Glutamatergic neuron (in vitro differentiated cells): ENCODE data around the gene MACROD2. TPM values are rescaled to one million over a fixed set of nuclear protein-coding genes. Genes with fewer than 3 reads are reported as not detected.

Experiments used
- DNase-seq: peaks from one replicate; pipeline ENCODE4 v3.0.0; 2022
- H3K27ac Mint-ChIP-seq: one replicate; pipeline ENCODE4 v1.8.0; 2020; ENCODE audit warnings: mild to moderate bottlenecking, mixed read lengths, inconsistent platforms; ENCODE audit not compliant: unreplicated experiment
- H3K27me3 Mint-ChIP-seq: one replicate; pipeline ENCODE4 v1.8.0; 2020; ENCODE audit warnings: mild to moderate bottlenecking, moderate library complexity, mixed read lengths, inconsistent platforms; ENCODE audit not compliant: unreplicated experiment
- H3K36me3 Mint-ChIP-seq: one replicate; pipeline ENCODE4 v1.8.0; 2020; ENCODE audit warnings: mild to moderate bottlenecking, mixed read lengths, inconsistent platforms; ENCODE audit not compliant: unreplicated experiment
- H3K4me1 Mint-ChIP-seq: one replicate; pipeline ENCODE4 v1.8.0; 2020; ENCODE audit warnings: mild to moderate bottlenecking, low read depth, mixed read lengths, inconsistent platforms; ENCODE audit not compliant: unreplicated experiment
- H3K4me3 Mint-ChIP-seq: one replicate; pipeline ENCODE4 v1.8.0; 2020; ENCODE audit warnings: mild to moderate bottlenecking, mixed read lengths, inconsistent platforms; ENCODE audit not compliant: unreplicated experiment
- H3K9me3 Mint-ChIP-seq: one replicate; pipeline ENCODE4 v1.8.0; 2020; ENCODE audit warnings: mild to moderate bottlenecking, moderate library complexity, mixed read lengths, inconsistent platforms; ENCODE audit not compliant: unreplicated experiment
- total RNA-seq: library from RNA; stranded (reverse); fragmentation: NEBNext Ultra II Directional; extraction: Animal tissue kit (Norgen Biotek cat#: 25700); gene quantifications from one replicate; pipeline ENCODE4 v1.2.1, GENCODE V29; 2021; ENCODE audit not compliant: unreplicated experiment
- TF ChIP-seq, protein P1 (sequence below): fragments of 200-600 bp; sonication (generic); IDR thresholded peaks from one replicate; pipeline ENCODE4 v1.5.0; 2021; ENCODE audit not compliant: partially characterized antibody, unreplicated experiment

Gene MACROD2
- total RNA-seq, 1 donor from 2014 or later = 8.7 TPM

DNA sequence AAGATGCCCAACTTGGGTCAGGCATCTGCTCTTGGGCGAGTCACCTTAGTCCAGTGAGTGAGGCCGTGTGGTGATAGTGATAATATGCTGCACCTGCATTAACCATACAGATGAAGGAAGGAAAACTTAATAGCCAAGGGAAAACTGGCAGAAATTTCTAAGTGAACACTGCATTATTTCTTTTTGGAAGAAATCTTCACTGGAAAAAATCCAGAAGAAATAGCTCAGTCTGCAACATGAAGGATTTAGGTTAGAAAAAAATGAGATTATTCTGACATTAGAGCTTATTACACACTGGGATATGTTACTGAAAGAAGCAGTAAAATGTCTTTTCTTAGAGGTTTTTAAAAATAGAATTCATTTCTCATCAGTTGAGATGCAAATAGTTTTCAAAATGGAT, 1630.7 kb downstream of the MACROD2 start:
- TF ChIP-seq, protein P1, sequence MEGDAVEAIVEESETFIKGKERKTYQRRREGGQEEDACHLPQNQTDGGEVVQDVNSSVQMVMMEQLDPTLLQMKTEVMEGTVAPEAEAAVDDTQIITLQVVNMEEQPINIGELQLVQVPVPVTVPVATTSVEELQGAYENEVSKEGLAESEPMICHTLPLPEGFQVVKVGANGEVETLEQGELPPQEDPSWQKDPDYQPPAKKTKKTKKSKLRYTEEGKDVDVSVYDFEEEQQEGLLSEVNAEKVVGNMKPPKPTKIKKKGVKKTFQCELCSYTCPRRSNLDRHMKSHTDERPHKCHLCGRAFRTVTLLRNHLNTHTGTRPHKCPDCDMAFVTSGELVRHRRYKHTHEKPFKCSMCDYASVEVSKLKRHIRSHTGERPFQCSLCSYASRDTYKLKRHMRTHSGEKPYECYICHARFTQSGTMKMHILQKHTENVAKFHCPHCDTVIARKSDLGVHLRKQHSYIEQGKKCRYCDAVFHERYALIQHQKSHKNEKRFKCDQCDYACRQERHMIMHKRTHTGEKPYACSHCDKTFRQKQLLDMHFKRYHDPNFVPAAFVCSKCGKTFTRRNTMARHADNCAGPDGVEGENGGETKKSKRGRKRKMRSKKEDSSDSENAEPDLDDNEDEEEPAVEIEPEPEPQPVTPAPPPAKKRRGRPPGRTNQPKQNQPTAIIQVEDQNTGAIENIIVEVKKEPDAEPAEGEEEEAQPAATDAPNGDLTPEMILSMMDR = no peak
- DNase-seq = no peak
- Mint-ChIP-seq H3K4me1 (no peaks in the 10 kb centered on the region), H3K36me3 (no peaks in the 10 kb centered on the region), H3K27me3 (no peaks in the 10 kb centered on the region), H3K4me3 (no peak overlapping the region), H3K27ac (no peak overlapping the region), H3K9me3 (no peaks in the 10 kb centered on the region)

DNA sequence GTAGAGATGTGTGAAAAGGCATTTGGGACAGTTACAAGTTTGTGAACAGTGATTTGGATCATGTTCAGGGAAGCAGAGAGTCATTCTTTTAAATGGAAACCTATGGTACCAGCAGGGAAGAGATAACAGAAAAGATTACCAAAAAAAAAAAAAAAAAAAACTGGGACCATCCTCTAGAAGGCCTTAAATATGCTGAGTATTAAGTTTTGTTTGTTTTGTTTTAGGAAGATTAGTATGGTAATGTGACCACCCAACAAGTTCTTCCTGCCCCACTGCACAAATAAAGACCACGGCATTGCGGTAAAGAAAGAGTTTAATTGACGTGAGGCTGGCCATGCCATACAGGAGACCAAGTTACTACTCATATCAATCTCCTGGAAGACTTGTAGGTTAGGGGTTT, 1631.8 kb downstream of the MACROD2 start:
- H3K27ac Mint-ChIP-seq = no peak overlapping the region

DNA sequence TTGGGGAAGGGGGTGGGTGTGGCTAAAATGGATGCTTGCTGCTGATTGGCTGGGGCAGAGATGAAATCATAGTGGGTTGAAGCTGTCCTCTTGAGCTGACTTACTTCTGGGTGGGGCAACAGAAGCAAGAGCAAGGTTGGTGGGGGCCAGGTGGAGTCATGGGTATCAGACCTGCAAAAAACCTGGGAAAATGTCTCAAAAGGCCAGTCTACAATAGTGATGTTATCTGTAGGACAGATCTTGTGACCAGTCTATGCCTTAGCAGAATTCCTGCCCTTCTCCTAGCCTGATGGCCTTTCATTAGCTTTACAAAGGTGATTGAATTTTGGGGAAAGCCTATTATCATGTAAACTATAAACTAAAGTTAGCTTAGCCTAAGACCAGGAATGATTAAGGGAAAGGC, 1632.2 kb downstream of the MACROD2 start:
- Mint-ChIP-seq H3K4me3 (no peak overlapping the region), H3K27ac (no peak overlapping the region), H3K36me3 (no peaks in the 10 kb centered on the region), H3K9me3 (peaks cover 2% of the 10 kb centered on the region), H3K27me3 (no peaks in the 10 kb centered on the region), H3K4me1 (no peaks in the 10 kb centered on the region)
- TF ChIP-seq, protein P1 = no peak
- DNase-seq = no peak

More for the DNA sequence above, 1631.8 kb downstream of the MACROD2 start:
- peaks cover 2% of the 10 kb centered on the region for H3K9me3 Mint-ChIP-seq
- H3K36me3 Mint-ChIP-seq = no peaks in the 10 kb centered on the region
- H3K4me3 Mint-ChIP-seq = no peak overlapping the region
- H3K4me1 Mint-ChIP-seq = no peaks in the 10 kb centered on the region
- no peaks in the 10 kb centered on the region for H3K27me3 Mint-ChIP-seq
- no peak for DNase-seq
- TF ChIP-seq, protein P1 = no peak

DNA sequence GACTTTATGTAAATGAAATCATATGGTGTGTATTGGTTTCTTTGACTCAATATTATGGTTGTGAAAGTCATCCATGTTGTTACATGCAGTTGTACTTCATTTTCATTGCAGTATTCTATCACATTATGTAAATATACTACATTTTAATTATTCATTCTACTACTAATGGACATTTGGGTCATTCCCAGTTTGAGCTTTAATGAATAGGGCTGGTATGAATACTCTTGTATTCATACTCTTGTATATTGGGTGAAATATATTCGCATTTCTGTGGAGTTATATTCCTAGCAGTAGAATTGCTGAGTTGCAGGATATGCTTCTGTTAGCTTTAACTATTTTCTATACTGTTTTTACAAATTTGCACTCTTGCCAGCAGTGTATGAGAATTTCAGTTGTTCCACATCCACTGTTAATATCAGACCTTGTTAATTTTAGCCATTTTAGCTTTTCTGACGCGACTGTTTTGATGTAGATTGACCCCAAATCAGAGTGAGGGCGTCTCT, 1633.6 kb downstream of the MACROD2 start:
- TF ChIP-seq, protein P1 = no peak
- H3K4me1 Mint-ChIP-seq = no peaks in the 10 kb centered on the region
- DNase-seq = no peak
- H3K27ac Mint-ChIP-seq = no peak overlapping the region
- peaks cover 2% of the 10 kb centered on the region for H3K9me3 Mint-ChIP-seq
- H3K4me3 Mint-ChIP-seq = no peak overlapping the region
- no peaks in the 10 kb centered on the region for H3K36me3 Mint-ChIP-seq
- no peaks in the 10 kb centered on the region for H3K27me3 Mint-ChIP-seq

DNA sequence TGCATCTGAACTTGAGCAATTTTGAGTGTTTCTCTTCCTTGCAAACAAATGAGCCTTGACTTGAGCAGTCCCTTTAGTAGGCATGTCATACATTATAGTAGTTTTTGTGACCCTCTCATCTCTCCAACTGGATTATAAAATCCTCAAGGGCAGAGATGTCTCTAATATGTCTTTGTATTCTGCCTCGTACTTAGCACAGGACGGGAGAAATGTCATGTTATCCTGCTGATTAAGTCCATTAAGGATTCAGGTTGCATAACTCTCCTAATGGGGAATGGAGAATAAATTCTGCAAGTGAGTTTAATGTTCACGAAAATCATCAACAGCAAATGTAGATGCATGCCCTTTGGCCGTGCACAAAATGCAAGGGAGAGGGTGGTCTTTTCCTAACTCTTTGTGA, 1635.0 kb downstream of the MACROD2 start:
- H3K27me3 Mint-ChIP-seq = no peaks in the 10 kb centered on the region
- DNase-seq = no peak
- no peak overlapping the region for H3K27ac Mint-ChIP-seq
- H3K4me1 Mint-ChIP-seq = no peaks in the 10 kb centered on the region
- TF ChIP-seq, protein P1 = no peak
- H3K36me3 Mint-ChIP-seq = no peaks in the 10 kb centered on the region
- no peak overlapping the region for H3K4me3 Mint-ChIP-seq
- H3K9me3 Mint-ChIP-seq = peaks cover 2% of the 10 kb centered on the region
